Naive thymus-derived CD4-positive, alpha-beta T cell (primary cell): ENCODE measurements around the gene ZNF749. TPM values are rescaled to one million over a fixed set of nuclear protein-coding genes. Genes with fewer than 3 reads are reported as not detected.

Experiments used
- ATAC-seq: fragments of 150-1000 bp; cut with Tn5 transposase; 2 replicates; pipeline ENCODE4 v1.10.0; 2021; ENCODE audit warnings: mild to moderate bottlenecking, moderate library complexity
- CTCF ChIA-PET: fragments of 350-600 bp; sonication (Branson Sonifier 250); formaldehyde crosslinking; loops from one replicate; lab custom pipeline; 2021; ENCODE audit warnings: antibody characterized with exemption; lab: Charles Lee
- POLR2A ChIA-PET: fragments of 350-600 bp; sonication (Branson Sonifier 250); formaldehyde crosslinking; loops from one replicate; lab custom pipeline; 2021; ENCODE audit warnings: antibody characterized with exemption, inconsistent platforms; lab: Charles Lee
- DNase-seq, 9 donors: peaks; one replicate each; pipeline versions ENCODE4 v3.0.0 to v3.0.0-alpha.2; 2020 to 2022; ENCODE audit warnings: mixed read lengths in 1 of 9
- H3K27ac ChIP-seq: one replicate; pipeline ENCODE4 v1.7.0; 2013; ENCODE audit warnings: mild to moderate bottlenecking, low read depth, low read length, moderate library complexity
- H3K27me3 ChIP-seq, 2 donors: one replicate each; pipeline ENCODE4 v1.7.0; 2013; ENCODE audit warnings: low read length in 2 of 2, mild to moderate bottlenecking in 2 of 2, moderate library complexity in 2 of 2; ENCODE audit not compliant: control insufficient read depth in 2 of 2, insufficient read depth in 2 of 2
- H3K36me3 ChIP-seq, 3 experiments: 1 replicate in 2 of 3; 2 replicates in 1 of 3; pipeline ENCODE4 v1.7.0; 2013; ENCODE audit warnings: low read length in 3 of 3, mild to moderate bottlenecking in 3 of 3, moderate library complexity in 1 of 3; ENCODE audit not compliant: insufficient read depth in 3 of 3, control insufficient read depth in 2 of 3
- H3K4me1 ChIP-seq, 2 donors: one replicate each; pipeline ENCODE4 v1.7.0; 2013; ENCODE audit warnings: low read length in 2 of 2, mild to moderate bottlenecking in 2 of 2, moderate library complexity in 1 of 2; ENCODE audit not compliant: control insufficient read depth in 2 of 2, insufficient read depth in 2 of 2
- H3K4me3 ChIP-seq: 2 replicates; pipeline ENCODE4 v1.7.0; 2013; ENCODE audit warnings: mild to moderate bottlenecking, low read length
- H3K9me3 ChIP-seq, 3 experiments: 1 replicate in 2 of 3; 2 replicates in 1 of 3; pipeline ENCODE4 v1.7.0; 2013; ENCODE audit warnings: low read length in 3 of 3; ENCODE audit not compliant: control insufficient read depth in 2 of 3
- H3K27ac Mint-ChIP-seq, 9 donors: one replicate each; pipeline ENCODE4 v1.8.0; 2020 to 2022; ENCODE audit warnings: mixed read lengths in 9 of 9, mild to moderate bottlenecking in 8 of 9, moderate library complexity in 5 of 9, inconsistent platforms in 2 of 9
- H3K27me3 Mint-ChIP-seq, 5 donors: one replicate each; pipeline ENCODE4 v1.8.0; 2021 to 2022; ENCODE audit warnings: mixed read lengths in 5 of 5, mild to moderate bottlenecking in 1 of 5
- H3K36me3 Mint-ChIP-seq, 5 donors: one replicate each; pipeline ENCODE4 v1.8.0; 2020 to 2022; ENCODE audit warnings: mixed read lengths in 5 of 5, mild to moderate bottlenecking in 3 of 5, inconsistent platforms in 1 of 5
- H3K4me1 Mint-ChIP-seq, 7 donors: one replicate each; pipeline ENCODE4 v1.8.0; 2020 to 2022; ENCODE audit warnings: mixed read lengths in 7 of 7, mild to moderate bottlenecking in 3 of 7, inconsistent platforms in 1 of 7
- H3K4me3 Mint-ChIP-seq, 10 donors: one replicate each; pipeline ENCODE4 v1.8.0; 2020 to 2022; ENCODE audit warnings: mild to moderate bottlenecking in 10 of 10, mixed read lengths in 10 of 10, moderate library complexity in 6 of 10, inconsistent platforms in 2 of 10
- H3K9me3 Mint-ChIP-seq, 11 donors: one replicate each; pipeline ENCODE4 v1.8.0; 2020 to 2022; ENCODE audit warnings: mixed read lengths in 11 of 11, mild to moderate bottlenecking in 4 of 11, inconsistent platforms in 1 of 11, moderate library complexity in 1 of 11
- intact Hi-C, 2 donors: fragments of 100-400 bp; cut with micrococcal nuclease; formaldehyde crosslinking; loops; one replicate each; pipeline ENCODE4 v1.15.1; 2023
- polyA plus RNA-seq, 2 donors: library from polyadenylated mRNA; unstranded; fragments of 300-500 nt; fragmentation: Illumina TruSeq; gene quantifications; one replicate each; pipeline ENCODE4 v1.2.3, GENCODE V29; 2021
- total RNA-seq, 6 experiments: library from RNA in 5 of 6; stranded (reverse) in 5 of 6; gene quantifications; 1 replicate in 5 of 6; 2 replicates in 1 of 6; pipeline ENCODE4 v1.2.3 and lab custom pipeline; 2021 to 2026

The ZNF749 gene
- total and polyA plus RNA-seq, 7 experiments from 2014 or later: 8.9 to 17.9 (median 13.2) TPM

- CTCF ChIA-PET: interaction anchor here (0.7 to 0.8 kb wide), 2 partner anchors 334 to 1121 kb away, joined by 3 read pairs; no protein-coding TSS in a partner anchor
- no peak for DNase-seq
- Mint-ChIP-seq H3K27ac (no peak overlapping the region), H3K9me3 (peaks cover 0 to 45% (median 21%) of the 10 kb centered on the region in 11 donors), H3K4me3 (no peak overlapping the region), H3K36me3 (peaks cover 17 to 39% (median 32%) of the 10 kb centered on the region in 5 donors), H3K4me1 (peaks cover 0 to 6% (median 2%) of the 10 kb centered on the region in 7 donors), H3K27me3 (no peaks in the 10 kb centered on the region)
- intact Hi-C loops: no loop called here
- Histone ChIP-seq H3K4me3 (no peak overlapping the region), H3K4me1 (no peaks in the 10 kb centered on the region), H3K36me3 (peaks cover 4 to 17% (median 5%) of the 10 kb centered on the region in 3 experiments), H3K9me3 (peaks cover 0 to 34% (median under 1%) of the 10 kb centered on the region in 3 experiments), H3K27me3 (no peaks in the 10 kb centered on the region), H3K27ac (no peak overlapping the region)
- POLR2A ChIA-PET: interaction anchor here (0.6 kb wide), 1 partner anchor 742 kb away, joined by 3 read pairs; no protein-coding TSS in a partner anchor
- ATAC-seq: no peak
Measured at GRCh38 chr19:57403737-57404563, 31.2 kb upstream of the ZNF749 start.

- Mint-ChIP-seq H3K27me3 (no peaks in the 10 kb centered on the region), H3K4me3 (no peak overlapping the region), H3K9me3 (peaks cover 0 to 23% (median 8%) of the 10 kb centered on the region in 11 donors), H3K4me1 (peaks cover 4 to 19% (median 11%) of the 10 kb centered on the region in 7 donors), H3K27ac (peak overlapping the region in 2 of 9 donors; percentile 26 to 71), H3K36me3 (peaks cover 8 to 20% (median 14%) of the 10 kb centered on the region in 5 donors)
- H3K4me3 ChIP-seq: no peak overlapping the region
- peaks cover 0 to 12% (median 0%) of the 10 kb centered on the region in 3 experiments for H3K9me3 ChIP-seq
- peaks cover 0 to 11% (median 0%) of the 10 kb centered on the region in 3 experiments for H3K36me3 ChIP-seq
- H3K27ac ChIP-seq: no peak overlapping the region
- no peaks in the 10 kb centered on the region for H3K27me3 ChIP-seq
- ATAC-seq: peak; percentile 50
- POLR2A ChIA-PET: interaction anchor here (0.9 to 1.2 kb wide), 2 partner anchors 409 to 749 kb away, joined by 3 read pairs; partner anchors contain the start of gene ZNF552
- peak; percentile 37 to 73 (median 61) for DNase-seq
- intact Hi-C loops: loop anchor here in 1 of 2 donors (1.0 kb wide), 3 partner anchors 71 to 749 kb away; partner anchors contain the start of genes ZNF587 and ZNF772
- H3K4me1 ChIP-seq: peaks cover 1 to 2% of the 10 kb centered on the region in 2 donors
- CTCF ChIA-PET: interaction anchor here (0.9 to 1.4 kb wide), 4 partner anchors 18 to 1112 kb away, joined by 3 read pairs; no protein-coding TSS in a partner anchor
Measured at GRCh38 chr19:57406516-57407123, 28.5 kb upstream of the ZNF749 start.

GRCh38 chr19:57410877-57411671 is 24.1 kb upstream of the ZNF749 start, which contains the start of gene ZNF17:
Gene ZNF17 (plus strand): TSS chr19:57411161. CDS start chr19:57413616, 2,455 bp downstream.
- Mint-ChIP-seq H3K36me3 (peaks cover 22 to 44% (median 35%) of the 10 kb centered on the region in 5 donors), H3K4me1 (peaks cover 20 to 46% (median 34%) of the 10 kb centered on the region in 7 donors), H3K27ac (peak within 1 kb of the TSS; percentile 78 to 96 (median 92)), H3K27me3 (no peaks in the 10 kb centered on the region), H3K9me3 (peaks cover 11 to 27% (median 17%) of the 10 kb centered on the region in 11 donors), H3K4me3 (peak within 1 kb of the TSS; percentile 85 to 97 (median 96))
- peaks cover 0 to 11% (median 0%) of the 10 kb centered on the region in 3 experiments for H3K9me3 ChIP-seq
- peak within 1 kb of the TSS; percentile 80 for H3K4me3 ChIP-seq
- peaks cover 3 to 8% of the 10 kb centered on the region in 2 donors for H3K4me1 ChIP-seq
- H3K27ac ChIP-seq: peak within 1 kb of the TSS; percentile 80
- ATAC-seq: peak; percentile 100
- ChIA-PET POLR2A (interaction anchor here (3.4 kb wide), 1 partner anchor 22 kb away, joined by 10 read pairs; the partner anchor contains the start of gene ZNF548), CTCF (no interaction called here)
- intact Hi-C loops: loop anchor here (1.0 to 5.0 kb wide), 24 partner anchors 22 to 894 kb away; partner anchors contain the start of genes TRAPPC2B (in 2 of the 2), ZNF211 (in 2 of the 2), ZNF304 (in 2 of the 2) and ZNF547 (in 2 of the 2)
- no peaks in the 10 kb centered on the region for H3K27me3 ChIP-seq
- DNase-seq: peak; percentile 72 to 95 (median 88)
- H3K36me3 ChIP-seq: peaks cover 7 to 34% (median 8%) of the 10 kb centered on the region in 3 experiments

- Histone ChIP-seq H3K27ac (no peak overlapping the region), H3K36me3 (peaks cover 19 to 72% (median 37%) of the 10 kb centered on the region in 3 experiments), H3K4me1 (no peaks in the 10 kb centered on the region), H3K4me3 (no peak overlapping the region), H3K27me3 (no peaks in the 10 kb centered on the region), H3K9me3 (peaks cover 5 to 85% (median 34%) of the 10 kb centered on the region in 3 experiments)
- ATAC-seq (no peak), DNase-seq (no peak)
- Mint-ChIP-seq H3K4me3 (no peak overlapping the region), H3K4me1 (peaks cover 3 to 14% (median 9%) of the 10 kb centered on the region in 7 donors), H3K27ac (no peak overlapping the region), H3K9me3 (peaks cover 16 to 93% (median 63%) of the 10 kb centered on the region in 11 donors), H3K36me3 (peaks cover 57 to 81% (median 74%) of the 10 kb centered on the region in 5 donors), H3K27me3 (no peaks in the 10 kb centered on the region)
- intact Hi-C loops: no loop called here
- CTCF ChIA-PET: no interaction called here
- POLR2A ChIA-PET: interaction anchor here (1.4 kb wide), 1 partner anchor 15 kb away, joined by 5 read pairs; the partner anchor contains the start of gene ZNF749
Measured at GRCh38 chr19:57419439-57419838, 15.7 kb upstream of the ZNF749 start.

GRCh38 chr19:57421037-57421436 is 14.1 kb upstream of the ZNF749 start:
- H3K4me1 Mint-ChIP-seq: peaks cover 0 to 6% (median under 1%) of the 10 kb centered on the region in 7 donors
- no peaks in the 10 kb centered on the region for H3K27me3 ChIP-seq

More at GRCh38 chr19:57421037-57421436, 14.1 kb upstream of the ZNF749 start:
- H3K36me3 ChIP-seq: peaks cover 11 to 56% (median 30%) of the 10 kb centered on the region in 3 experiments
- Mint-ChIP-seq H3K27ac (no peak overlapping the region), H3K27me3 (no peaks in the 10 kb centered on the region), H3K4me3 (no peak overlapping the region), H3K36me3 (peaks cover 45 to 68% (median 64%) of the 10 kb centered on the region in 5 donors), H3K9me3 (peaks cover 8 to 93% (median 53%) of the 10 kb centered on the region in 11 donors)
- H3K27ac ChIP-seq: no peak overlapping the region
- ATAC-seq (no peak), DNase-seq (no peak)
- no peak overlapping the region for H3K4me3 ChIP-seq
- ChIA-PET POLR2A (no interaction called here), CTCF (interaction anchor here (0.5 kb wide), 1 partner anchor 1788 kb away, joined by 5 read pairs; no protein-coding TSS in a partner anchor)
- peaks cover 5 to 81% (median 34%) of the 10 kb centered on the region in 3 experiments for H3K9me3 ChIP-seq
- no peaks in the 10 kb centered on the region for H3K4me1 ChIP-seq
- intact Hi-C loops: no loop called here
